DND-41 (cell line): Measurements from ENCODE around the gene CMSS1.

Experiments used
- ATAC-seq: fragments of 200-7000 bp; cut with Tn5 transposase; 3 replicates; pipeline ENCODE4 v1.9.1; 2021; ENCODE audit warnings: low read depth; ENCODE audit not compliant: insufficient read depth
- DNase-seq: peaks from one replicate; pipeline ENCODE4 v3.0.0-alpha.2; 2020
- H2AFZ ChIP-seq: 2 replicates; pipeline ENCODE4 v1.6.0; 2012; ENCODE audit warnings: low read depth, low read length
- H3K27ac ChIP-seq: 2 replicates; pipeline ENCODE4 v1.5.1; 2012; ENCODE audit warnings: low read length, inconsistent platforms
- H3K27me3 ChIP-seq: fragments of 200-600 bp; sonication (generic); 2 replicates; pipeline ENCODE4 v1.6.0; 2012; ENCODE audit warnings: low read length, mild to moderate bottlenecking, inconsistent platforms; ENCODE audit not compliant: insufficient read depth, poor library complexity
- H3K36me3 ChIP-seq: 2 replicates; pipeline ENCODE4 v1.5.1; 2012; ENCODE audit warnings: low read length, inconsistent platforms; ENCODE audit not compliant: insufficient read depth
- H3K4me1 ChIP-seq: 2 replicates; pipeline ENCODE4 v1.5.1; 2012; ENCODE audit warnings: mild to moderate bottlenecking, low read length; ENCODE audit not compliant: insufficient read depth
- H3K4me2 ChIP-seq: 2 replicates; pipeline ENCODE4 v1.6.0; 2012; ENCODE audit warnings: mild to moderate bottlenecking, moderate library complexity, low read length, inconsistent platforms; ENCODE audit not compliant: insufficient read depth
- H3K4me3 ChIP-seq, 2 experiments: fragments of 200-600 bp in 1 of 2; shearing (Covaris generic) in 1 of 2; 2 replicates each; pipeline ENCODE4 v1.5.1; 2012 to 2016; ENCODE audit warnings: inconsistent platforms in 2 of 2, low read length in 2 of 2, mild to moderate bottlenecking in 2 of 2, low read depth in 1 of 2, moderate library complexity in 1 of 2
- H3K79me2 ChIP-seq: 2 replicates; pipeline ENCODE4 v1.6.0; 2012; ENCODE audit warnings: low read length, inconsistent platforms; ENCODE audit not compliant: insufficient read depth
- H3K9ac ChIP-seq: 2 replicates; pipeline ENCODE4 v1.6.0; 2012; ENCODE audit warnings: low read depth, mild to moderate bottlenecking, inconsistent platforms, low read length, moderate library complexity
- H3K9me3 ChIP-seq: 2 replicates; pipeline ENCODE4 v1.5.1; 2012; ENCODE audit warnings: low read length, moderate library complexity, mild to moderate bottlenecking, inconsistent platforms; ENCODE audit not compliant: insufficient read depth, severe bottlenecking
- H4K20me1 ChIP-seq: 2 replicates; pipeline ENCODE4 v1.6.0; 2012; ENCODE audit warnings: low read length; ENCODE audit not compliant: insufficient read depth
- EZH2 ChIP-seq: IDR thresholded peaks from 3 replicates; pipeline ENCODE4 v1.6.1; 2012; ENCODE audit warnings: borderline replicate concordance, low read depth, mild to moderate bottlenecking, moderate library complexity, low read length, inconsistent platforms; ENCODE audit not compliant: severe bottlenecking
- TF ChIP-seq, protein P1 (sequence below): IDR thresholded peaks from 2 replicates; pipeline ENCODE4 v1.5.1; 2012; ENCODE audit warnings: borderline replicate concordance, low read length, moderate library complexity, mild to moderate bottlenecking; ENCODE audit not compliant: poor library complexity, severe bottlenecking; ENCODE audit errors: extremely low read depth

CMSS1 gene

DNA sequence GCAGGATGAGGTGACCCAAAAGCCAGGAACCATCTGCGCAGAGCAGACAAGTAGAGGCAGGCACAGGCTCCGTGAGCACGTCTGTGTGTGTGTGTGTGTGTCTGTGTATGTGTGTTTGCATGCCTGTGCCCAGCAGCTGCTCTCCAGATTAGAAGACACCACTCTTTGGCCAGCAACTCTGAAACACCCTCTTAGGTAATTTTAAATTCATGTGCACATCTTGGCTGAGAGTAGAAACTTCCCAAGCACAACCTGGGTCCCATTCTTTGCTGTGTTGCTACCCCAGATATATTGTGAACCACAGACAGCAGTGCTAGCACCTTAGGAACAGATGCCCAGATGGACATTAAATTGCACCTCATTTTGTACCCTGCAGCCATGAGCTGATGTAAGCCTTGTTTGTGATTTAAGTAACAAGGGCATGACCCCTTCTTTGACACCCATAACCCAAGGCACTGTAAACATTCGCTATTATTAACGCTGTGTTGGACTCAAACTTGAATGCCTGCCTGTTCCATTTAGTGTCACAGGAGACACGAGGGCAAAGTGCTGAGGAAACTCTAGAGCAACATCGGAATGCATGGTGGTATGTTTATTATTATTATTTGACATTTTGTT lies 296.9 kb downstream of the CMSS1 start, which contains the start of gene FILIP1L:
Gene FILIP1L (minus strand): TSS at position 89 of the 618 bp plus-strand sequence.
- Histone ChIP-seq H3K79me2 (no peaks in the 10 kb centered on the region), H3K27me3 (no peaks in the 10 kb centered on the region), H3K9ac (no peak within 1 kb of the TSS), H3K4me1 (no peaks in the 10 kb centered on the region), H3K36me3 (no peaks in the 10 kb centered on the region), H3K9me3 (no peaks in the 10 kb centered on the region), H4K20me1 (no peaks in the 10 kb centered on the region), H3K4me3 (no peak within 1 kb of the TSS), H3K27ac (no peak within 1 kb of the TSS), H3K4me2 (no peak within 1 kb of the TSS), H2AFZ (no peak within 1 kb of the TSS)
- ATAC-seq (no peak), DNase-seq (no peak)
- TF ChIP-seq, protein P1, sequence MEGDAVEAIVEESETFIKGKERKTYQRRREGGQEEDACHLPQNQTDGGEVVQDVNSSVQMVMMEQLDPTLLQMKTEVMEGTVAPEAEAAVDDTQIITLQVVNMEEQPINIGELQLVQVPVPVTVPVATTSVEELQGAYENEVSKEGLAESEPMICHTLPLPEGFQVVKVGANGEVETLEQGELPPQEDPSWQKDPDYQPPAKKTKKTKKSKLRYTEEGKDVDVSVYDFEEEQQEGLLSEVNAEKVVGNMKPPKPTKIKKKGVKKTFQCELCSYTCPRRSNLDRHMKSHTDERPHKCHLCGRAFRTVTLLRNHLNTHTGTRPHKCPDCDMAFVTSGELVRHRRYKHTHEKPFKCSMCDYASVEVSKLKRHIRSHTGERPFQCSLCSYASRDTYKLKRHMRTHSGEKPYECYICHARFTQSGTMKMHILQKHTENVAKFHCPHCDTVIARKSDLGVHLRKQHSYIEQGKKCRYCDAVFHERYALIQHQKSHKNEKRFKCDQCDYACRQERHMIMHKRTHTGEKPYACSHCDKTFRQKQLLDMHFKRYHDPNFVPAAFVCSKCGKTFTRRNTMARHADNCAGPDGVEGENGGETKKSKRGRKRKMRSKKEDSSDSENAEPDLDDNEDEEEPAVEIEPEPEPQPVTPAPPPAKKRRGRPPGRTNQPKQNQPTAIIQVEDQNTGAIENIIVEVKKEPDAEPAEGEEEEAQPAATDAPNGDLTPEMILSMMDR, result no peak
- TF ChIP-seq EZH2, result no peak

DNA sequence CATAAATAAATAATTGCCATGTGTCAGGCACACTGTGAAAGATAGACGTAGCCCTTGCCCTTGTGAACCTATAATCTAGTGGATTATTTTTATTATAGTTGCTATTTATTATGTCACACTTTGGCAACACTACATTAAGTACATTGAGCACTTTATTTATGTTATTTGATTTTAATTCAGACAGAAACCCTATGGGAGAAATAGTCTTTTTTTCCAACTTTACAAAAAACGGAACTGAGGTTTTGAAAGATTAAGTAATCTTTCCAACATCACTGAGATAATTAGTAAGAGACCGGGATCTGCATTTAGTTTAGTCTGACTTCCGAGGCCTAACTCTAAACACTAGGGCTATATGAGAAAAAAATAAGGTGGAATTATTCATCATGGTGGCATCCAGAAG lies 299.4 kb downstream of the CMSS1 start:
- ATAC-seq (no peak), DNase-seq (no peak)
- TF ChIP-seq, protein P1, result no peak
- no peak for TF ChIP-seq EZH2
- H3K4me3 ChIP-seq, result no peak overlapping the region
- no peak overlapping the region for H3K9ac ChIP-seq
- no peaks in the 10 kb centered on the region for H3K79me2 ChIP-seq
- H3K4me1 ChIP-seq, result no peaks in the 10 kb centered on the region
- no peak overlapping the region for H3K27ac ChIP-seq
- no peak overlapping the region for H3K4me2 ChIP-seq
- H4K20me1 ChIP-seq, result no peaks in the 10 kb centered on the region
- no peaks in the 10 kb centered on the region for H3K9me3 ChIP-seq
- no peak overlapping the region for H2AFZ ChIP-seq
- no peaks in the 10 kb centered on the region for H3K27me3 ChIP-seq
- no peaks in the 10 kb centered on the region for H3K36me3 ChIP-seq

DNA sequence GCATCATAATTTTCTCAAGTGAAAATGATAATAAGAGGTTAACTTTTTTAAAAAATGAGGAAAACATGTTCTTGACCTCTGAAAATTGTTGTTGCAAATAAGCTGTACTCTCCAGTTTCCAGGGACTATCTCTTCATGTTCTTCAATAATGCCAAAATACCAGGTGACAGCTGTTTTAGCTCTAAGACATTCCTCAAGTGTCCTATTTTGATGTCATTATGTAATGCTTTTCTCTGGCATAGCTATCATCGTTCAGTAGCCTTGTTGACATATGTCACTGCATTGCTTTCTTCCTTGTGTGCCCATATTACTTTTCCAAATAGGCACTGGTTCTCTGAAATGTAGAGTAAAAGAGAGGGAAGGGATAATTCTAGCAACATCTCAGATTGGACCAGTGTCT lies 302.4 kb downstream of the CMSS1 start:
- Histone ChIP-seq H3K27ac (no peak overlapping the region), H3K36me3 (no peaks in the 10 kb centered on the region), H3K79me2 (no peaks in the 10 kb centered on the region), H3K9me3 (no peaks in the 10 kb centered on the region), H3K4me2 (no peak overlapping the region), H2AFZ (no peak overlapping the region), H4K20me1 (no peaks in the 10 kb centered on the region), H3K4me1 (no peaks in the 10 kb centered on the region), H3K4me3 (no peak overlapping the region), H3K9ac (no peak overlapping the region), H3K27me3 (no peaks in the 10 kb centered on the region)
- no peak for ATAC-seq
- DNase-seq, result no peak
- TF ChIP-seq, protein P1, result no peak
- no peak for TF ChIP-seq EZH2
